GM18519 (cell line): ENCODE results near the gene SHISA7.

Experiments
- ATAC-seq: cut with Tn5 transposase; IDR thresholded peaks from one replicate; pipeline ENCODE4 v1.9.1; 2021; ENCODE audit warnings: mild to moderate bottlenecking, moderate library complexity; ENCODE audit not compliant: unreplicated experiment, low FRiP score

The SHISA7 gene

GRCh38 chr19:55443045-55443823 is at the start of gene SHISA7:
Gene SHISA7 (minus strand): TSS chr19:55443300. CDS start chr19:55442863, 437 bp downstream.
- ATAC-seq, result no peak

GRCh38 chr19:55492362-55492944 is 49.4 kb upstream of the SHISA7 start:
- no peak for ATAC-seq

GRCh38 chr19:55491546-55492360 is 48.7 kb upstream of the SHISA7 start:
- no peak for ATAC-seq

GRCh38 chr19:55490478-55491432 is 47.7 kb upstream of the SHISA7 start:
- no peak for ATAC-seq

GRCh38 chr19:55489711-55490477 is 46.8 kb upstream of the SHISA7 start:
- ATAC-seq, result no peak

- no peak for ATAC-seq
Measured at GRCh38 chr19:55488986-55489710, 46.0 kb upstream of the SHISA7 start.

GRCh38 chr19:55487924-55488687 is 45.0 kb upstream of the SHISA7 start, which contains the start of gene SSC5D:
Gene SSC5D (plus strand): TSS chr19:55488436. CDS start chr19:55488590, 154 bp downstream.
- no peak for ATAC-seq

GRCh38 chr19:55486971-55487923 is 44.1 kb upstream of the SHISA7 start:
- ATAC-seq, result no peak

GRCh38 chr19:55486043-55486970 is 43.2 kb upstream of the SHISA7 start:
- no peak for ATAC-seq

- ATAC-seq, result no peak
Measured at GRCh38 chr19:55485439-55486011, 42.4 kb upstream of the SHISA7 start.

- ATAC-seq, result no peak
Measured at GRCh38 chr19:55484593-55485438, 41.7 kb upstream of the SHISA7 start, which contains the start of gene NAT14. Gene NAT14 (plus strand): TSS chr19:55485188. CDS start chr19:55485709, 521 bp downstream.

- no peak for ATAC-seq
Measured at GRCh38 chr19:55483706-55484592, 40.8 kb upstream of the SHISA7 start.

GRCh38 chr19:55482967-55483705 is 40.0 kb upstream of the SHISA7 start:
- no peak for ATAC-seq
